Lower lobe of right lung (tissue), 2 donors: Measurements from ENCODE around the gene KCTD1. TPM values are rescaled to one million over a fixed set of nuclear protein-coding genes. Genes with fewer than 3 reads are reported as not detected.

Experiments
- ATAC-seq, 2 donors: fragments of 200-7000 bp; cut with Tn5 transposase; one replicate each; pipeline ENCODE4 v1.9.1; 2020 to 2022; ENCODE audit warnings: mild to moderate bottlenecking in 2 of 2, moderate library complexity in 2 of 2
- DNase-seq: peaks from one replicate; pipeline ENCODE4 v3.0.0-alpha.2; 2020
- H3K27ac ChIP-seq: fragments of 200-600 bp; one replicate; pipeline ENCODE4 v1.8.0; 2022
- H3K27me3 ChIP-seq: fragments of 200-600 bp; one replicate; pipeline ENCODE4 v1.8.0; 2022; ENCODE audit warnings: low read depth
- H3K36me3 ChIP-seq: fragments of 200-600 bp; one replicate; pipeline ENCODE4 v1.8.0; 2022; ENCODE audit warnings: mild to moderate bottlenecking
- H3K4me1 ChIP-seq: fragments of 200-600 bp; one replicate; pipeline ENCODE4 v1.8.0; 2022
- H3K4me3 ChIP-seq: fragments of 200-600 bp; one replicate; pipeline ENCODE4 v1.8.0; 2022; ENCODE audit warnings: mild to moderate bottlenecking
- H3K9me3 ChIP-seq: fragments of 200-600 bp; one replicate; pipeline ENCODE4 v1.8.0; 2022
- CTCF ChIP-seq: fragments of 200-600 bp; IDR thresholded peaks from one replicate; pipeline ENCODE4 v1.8.0; 2022; ENCODE audit warnings: antibody characterized with exemption, mild to moderate bottlenecking
- intact Hi-C: fragments of 100-400 bp; cut with DNase I; formaldehyde crosslinking; loops from one replicate; pipeline ENCODE4 v1.11.0; 2022
- microRNA-seq: library from miRNA; unstranded; fragments of <30 nt; microRNA quantifications from one replicate; pipeline ENCODE4 v1.2.0, GENCODE V29; 2020; ENCODE audit warnings: borderline number of aligned reads
- total RNA-seq: library from RNA; stranded (reverse); fragmentation: NEBNext Ultra II Directional; extraction: Animal tissue kit (Norgen Biotek cat#: 25700); gene quantifications from one replicate; pipeline ENCODE4 v1.2.1, GENCODE V29; 2021
- donor health status: DM: no; HTN: yes; CAD: no; lungs with severe emphysema.

The KCTD1 gene
- total RNA-seq, 1 donor from 2014 or later: 9.0 TPM

- no peak for DNase-seq
- no peaks in the 10 kb centered on the region for H3K36me3 ChIP-seq
- no peak for TF ChIP-seq CTCF
- intact Hi-C loops: no loop called here
- H3K27ac ChIP-seq: no peak overlapping the region
- H3K27me3 ChIP-seq: no peaks in the 10 kb centered on the region
- ATAC-seq: no peak
- no peaks in the 10 kb centered on the region for H3K4me1 ChIP-seq
- H3K9me3 ChIP-seq: no peaks in the 10 kb centered on the region
- H3K4me3 ChIP-seq: no peak overlapping the region
Observed at GRCh38 chr18:26406324-26406723, 142.0 kb downstream of the KCTD1 start.

- no peaks in the 10 kb centered on the region for H3K4me1 ChIP-seq
- H3K9me3 ChIP-seq: no peaks in the 10 kb centered on the region
- H3K27ac ChIP-seq: no peak overlapping the region
- H3K36me3 ChIP-seq: no peaks in the 10 kb centered on the region
- H3K4me3 ChIP-seq: no peak overlapping the region
- DNase-seq (no peak), ATAC-seq (peak; percentile 64 to 71)
- TF ChIP-seq CTCF: peak; percentile 36
- intact Hi-C loops: no loop called here
- no peaks in the 10 kb centered on the region for H3K27me3 ChIP-seq
Observed at GRCh38 chr18:26405190-26405801, 143.1 kb downstream of the KCTD1 start.

Small RNAs within 50 kb of the gene (microRNA-seq; reads per million reads assigned to microRNA genes)
- not detected for gene MIR8057
